ENCODE measurements around the gene KCNJ6.
"Not testable (repeated sequence)": the region's sequence is repeated elsewhere in the genome, so short reads cannot be mapped to it uniquely, and the experiment has no call there.

KCNJ6 gene

DNA sequence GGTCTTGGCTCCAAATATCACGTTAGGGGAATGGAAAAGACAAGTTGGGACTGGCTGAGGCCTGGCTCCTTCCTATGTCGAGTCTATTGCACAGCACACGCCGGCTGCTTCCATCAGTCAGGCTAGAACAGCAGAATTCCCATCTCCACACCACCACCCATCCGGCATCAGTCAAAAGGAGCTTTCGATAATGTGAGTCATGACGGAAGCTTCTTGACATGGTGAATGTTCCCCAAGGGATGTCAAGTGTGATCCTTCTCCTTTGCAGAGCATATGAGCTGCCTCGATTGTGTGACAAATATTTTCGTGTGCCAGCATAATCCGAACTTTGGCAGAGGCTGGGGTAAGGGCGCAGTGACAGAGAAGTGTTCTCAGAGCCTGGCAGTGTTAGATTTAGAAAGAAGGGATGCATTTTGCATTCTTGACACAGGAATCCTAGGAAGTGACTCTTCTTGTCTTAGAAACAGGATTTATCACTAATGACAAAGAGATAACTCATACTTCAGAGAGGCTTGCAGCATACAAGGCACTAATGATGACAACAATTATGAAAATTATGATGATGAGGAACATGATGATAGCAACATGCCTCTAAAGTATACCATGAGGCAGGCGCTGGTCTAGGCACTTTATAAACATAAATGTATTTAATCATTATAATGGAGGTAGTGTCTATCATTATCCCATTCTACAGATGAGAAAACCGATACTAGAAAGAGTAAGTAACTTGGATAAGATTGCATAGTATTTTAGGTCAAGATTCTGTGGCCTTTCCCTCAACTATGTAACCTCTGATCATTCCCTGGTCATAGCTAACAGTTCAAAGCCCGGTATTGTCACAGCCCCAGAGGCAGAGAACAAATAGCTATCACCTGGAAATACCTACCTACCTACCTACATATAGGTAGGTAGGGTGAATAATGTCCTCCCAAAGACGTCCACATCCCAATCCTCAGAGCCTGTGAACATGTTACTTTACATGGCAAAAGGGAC is 135.0 kb downstream of the KCNJ6 start:
- DNase-seq (ENCODE audit: low read depth in 1 of 2, low spot score in 1 of 2): no peak

DNA sequence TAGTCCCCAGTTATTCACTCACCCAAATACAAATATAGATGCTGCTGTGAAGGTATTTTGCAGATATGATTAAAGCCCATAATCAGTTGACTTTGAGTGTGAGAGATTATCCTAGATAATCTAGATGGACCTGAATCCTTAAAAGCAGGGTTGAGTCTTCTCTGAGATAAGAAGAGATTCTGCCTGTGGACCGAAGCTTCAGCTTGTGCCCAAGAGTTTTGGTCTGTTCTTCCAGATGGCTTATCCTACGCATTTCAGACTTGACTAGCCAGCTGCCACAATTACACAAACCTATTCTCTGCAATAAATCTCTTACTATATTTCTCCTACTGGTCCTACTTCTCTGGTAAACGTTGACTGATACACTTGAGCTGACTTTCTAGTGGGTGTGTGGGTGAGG is 145.1 kb downstream of the KCNJ6 start:
- DNase-seq (ENCODE audit: low read depth in 1 of 2, low spot score in 1 of 2): no peak

DNA sequence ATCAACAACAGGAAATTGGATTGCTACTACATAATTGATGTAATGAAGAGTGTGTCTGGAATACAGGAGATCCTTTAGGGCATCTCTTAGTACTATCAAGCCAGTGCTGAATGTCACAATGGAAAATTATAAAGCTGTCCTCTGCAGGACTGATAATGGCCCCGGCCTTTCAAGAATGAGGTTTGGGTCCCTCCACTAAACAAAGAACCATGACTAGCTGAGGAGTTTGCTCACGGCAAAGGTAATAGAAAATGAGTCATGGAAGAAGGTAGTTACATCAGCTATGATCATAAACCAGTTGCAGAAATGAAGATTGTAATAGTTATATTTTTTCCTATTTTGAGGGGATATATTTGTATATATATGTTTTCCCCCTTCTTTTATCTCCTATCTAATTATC is 145.8 kb downstream of the KCNJ6 start:
- DNase-seq (ENCODE audit: low read depth in 1 of 2, low spot score in 1 of 2): no peak

DNA sequence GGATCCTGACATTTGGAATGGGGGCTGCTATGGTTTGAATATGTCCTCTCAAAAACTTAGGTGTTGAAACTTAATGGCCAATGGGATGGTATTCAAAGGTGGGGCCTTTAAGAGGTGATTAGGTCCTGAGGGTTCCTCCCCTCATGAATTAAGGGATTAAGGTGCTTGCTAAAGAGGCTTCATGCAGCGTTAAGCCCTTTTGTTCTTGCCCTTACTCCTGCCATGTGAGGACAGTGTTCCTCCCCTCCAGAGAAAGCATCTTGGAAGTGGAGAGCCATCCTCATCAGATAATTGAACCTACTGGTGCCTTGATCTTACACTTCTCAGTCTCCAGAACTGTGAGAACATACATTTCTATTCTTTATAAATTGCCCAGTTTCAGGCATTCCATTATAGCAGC is 146.6 kb downstream of the KCNJ6 start:
- no peak for DNase-seq (ENCODE audit: low read depth in 1 of 2, low spot score in 1 of 2)

DNA sequence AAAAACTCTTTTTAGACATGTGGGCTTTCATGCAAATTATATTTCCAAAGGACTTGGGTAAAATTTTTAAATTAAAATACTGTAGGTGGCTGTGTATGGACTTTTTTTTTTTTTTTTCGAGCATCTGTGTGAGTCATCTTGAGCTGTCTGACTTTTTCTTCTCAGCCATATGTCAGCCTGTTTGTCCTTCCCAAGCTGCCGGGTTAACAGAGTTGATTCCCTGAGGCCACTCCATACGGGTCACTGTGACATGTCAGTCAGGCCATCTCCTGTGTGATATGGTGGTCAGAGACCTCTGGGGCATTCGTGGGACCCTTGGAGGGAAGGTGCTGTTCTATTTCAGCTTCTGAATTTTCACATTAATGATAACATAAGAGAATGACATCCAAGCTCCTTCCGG is 148.3 kb downstream of the KCNJ6 start:
- no peak for DNase-seq (ENCODE audit: low read depth in 1 of 2, low spot score in 1 of 2)

DNA sequence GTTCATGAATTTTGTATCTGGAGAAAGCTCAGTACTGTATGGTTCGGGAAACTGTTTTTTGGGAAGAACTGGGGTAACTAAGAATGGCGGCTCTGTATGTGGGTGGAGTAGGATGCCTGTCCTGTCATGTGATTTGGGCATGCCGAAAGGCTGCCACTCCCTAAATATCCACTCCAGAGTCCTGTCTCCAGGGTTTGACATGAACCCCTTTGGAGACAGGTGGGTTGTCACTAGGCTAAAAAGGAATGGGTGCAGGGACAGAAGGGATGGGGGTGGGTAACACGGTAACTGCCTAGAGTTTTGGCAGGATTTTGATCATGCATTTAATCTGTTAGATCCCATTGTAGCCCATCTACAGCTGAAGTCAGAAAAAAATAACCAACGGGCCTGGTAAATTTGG is 150.1 kb downstream of the KCNJ6 start:
- DNase-seq (ENCODE audit: low read depth in 1 of 2, low spot score in 1 of 2): no peak

DNA sequence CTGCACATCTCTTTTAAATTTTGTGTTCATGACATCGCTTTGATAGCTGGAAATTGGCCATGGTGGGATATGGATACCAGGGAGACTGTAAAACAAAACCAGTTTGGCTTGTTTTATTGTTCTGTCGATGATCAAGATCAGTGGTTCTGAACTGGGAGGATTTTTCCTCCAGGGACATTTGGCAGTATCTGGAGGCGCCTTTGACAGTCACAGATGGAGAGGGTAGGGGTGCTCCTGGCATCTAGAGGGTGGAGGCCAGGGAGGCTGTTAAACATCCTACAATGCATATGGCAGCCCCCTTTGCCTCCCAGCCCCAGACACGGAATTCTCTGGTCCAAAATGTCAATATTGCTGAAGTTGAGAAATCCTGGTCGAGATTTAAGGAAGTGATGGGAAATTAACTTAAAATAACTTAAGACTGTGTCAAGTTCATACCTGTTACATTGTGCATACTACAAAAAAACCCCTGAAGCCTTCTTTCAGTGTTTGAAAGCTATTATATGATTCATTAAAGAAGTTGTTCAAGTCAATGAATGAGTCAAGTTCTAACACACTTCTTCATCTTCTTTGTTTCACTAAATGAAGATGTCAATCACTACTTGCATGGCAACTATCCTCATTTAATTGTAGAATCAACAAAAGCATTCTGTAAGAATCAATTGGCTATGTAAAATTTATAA is 150.9 kb downstream of the KCNJ6 start:
- no peak for DNase-seq (ENCODE audit: low read depth in 1 of 2, low spot score in 1 of 2)

DNA sequence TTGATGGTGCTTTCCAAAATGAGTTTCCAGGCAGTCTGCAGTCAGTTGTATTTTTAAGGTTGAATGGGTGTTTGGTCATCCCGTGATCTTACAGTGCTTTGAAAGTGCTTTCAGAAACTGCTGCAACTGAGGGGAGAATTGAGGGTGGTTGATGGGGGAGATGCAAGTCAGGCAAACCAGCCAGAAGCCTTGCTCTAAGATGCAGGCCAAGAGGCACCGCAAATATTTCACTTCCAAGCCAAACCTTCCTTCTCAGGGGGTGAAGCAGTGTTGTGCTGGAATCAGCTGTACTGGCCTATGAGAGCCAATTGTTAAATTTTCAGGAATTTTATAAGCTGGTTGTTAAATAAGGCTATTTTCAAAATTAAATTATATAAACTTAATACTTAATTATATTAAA is 151.6 kb downstream of the KCNJ6 start:
- no peak for DNase-seq (ENCODE audit: low read depth in 1 of 2, low spot score in 1 of 2)

DNA sequence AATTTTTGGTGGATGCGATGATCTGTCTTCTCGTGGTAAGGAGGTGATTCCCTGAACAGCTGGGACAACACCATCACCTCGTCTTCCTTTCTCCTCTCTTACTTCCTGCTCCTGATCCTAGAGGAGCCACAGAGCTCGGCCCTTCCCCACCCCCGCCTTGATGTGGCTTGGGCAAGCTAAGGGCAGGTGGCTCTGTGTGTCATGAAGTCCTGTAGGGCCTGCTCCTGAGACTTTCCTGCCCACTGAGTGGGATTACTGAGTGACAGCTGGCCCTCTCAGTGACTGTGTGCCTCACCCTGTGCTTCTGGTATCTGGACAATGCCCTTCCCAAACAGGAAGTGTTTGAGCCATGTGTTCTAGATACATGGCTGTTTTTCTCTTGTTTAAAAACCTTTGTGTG is 153.0 kb downstream of the KCNJ6 start:
- DNase-seq (ENCODE audit: low read depth in 1 of 2, low spot score in 1 of 2): no peak

DNA sequence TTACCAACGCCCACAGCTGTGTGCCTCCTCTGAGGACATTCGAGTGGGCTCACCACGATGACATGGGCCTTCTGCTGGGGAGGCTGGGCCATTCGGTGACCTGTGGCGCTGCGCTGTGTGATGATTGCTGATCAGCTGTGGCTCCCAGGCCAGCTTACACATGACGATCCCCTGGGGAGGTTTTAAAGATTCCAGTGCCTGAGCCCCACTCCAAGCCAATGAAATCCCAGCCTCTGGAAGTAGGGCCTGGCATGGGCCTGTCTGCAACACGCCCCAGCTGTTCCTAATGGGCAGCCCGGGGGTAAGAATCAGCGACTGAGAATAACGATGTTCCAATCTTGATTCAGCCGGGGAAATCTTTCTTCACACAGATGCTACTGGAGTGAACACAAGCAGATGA is 153.7 kb downstream of the KCNJ6 start:
- DNase-seq (ENCODE audit: low read depth in 1 of 2, low spot score in 1 of 2): no peak

DNA sequence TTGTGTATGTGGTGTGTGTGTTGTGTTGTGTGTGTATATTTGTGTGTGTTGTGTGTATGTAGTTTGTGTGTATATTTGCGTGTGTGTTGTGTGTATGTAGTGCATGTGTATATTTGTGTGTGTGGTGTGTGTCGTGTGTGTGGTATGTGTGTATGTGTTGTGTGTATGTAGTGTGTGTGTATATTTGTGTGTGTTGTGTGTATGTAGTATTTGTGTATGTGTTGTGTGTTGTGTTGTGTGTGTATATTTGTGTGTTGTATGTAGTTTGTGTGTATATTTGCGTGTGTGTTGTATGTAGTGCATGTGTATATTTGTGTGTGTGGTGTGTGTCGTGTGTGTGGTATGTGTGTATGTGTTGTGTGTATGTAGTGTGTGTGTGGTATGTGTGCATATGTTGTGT is 154.9 kb downstream of the KCNJ6 start:
- DNase-seq (ENCODE audit: low read depth in 1 of 2, low spot score in 1 of 2): not testable (repeated sequence)

DNA sequence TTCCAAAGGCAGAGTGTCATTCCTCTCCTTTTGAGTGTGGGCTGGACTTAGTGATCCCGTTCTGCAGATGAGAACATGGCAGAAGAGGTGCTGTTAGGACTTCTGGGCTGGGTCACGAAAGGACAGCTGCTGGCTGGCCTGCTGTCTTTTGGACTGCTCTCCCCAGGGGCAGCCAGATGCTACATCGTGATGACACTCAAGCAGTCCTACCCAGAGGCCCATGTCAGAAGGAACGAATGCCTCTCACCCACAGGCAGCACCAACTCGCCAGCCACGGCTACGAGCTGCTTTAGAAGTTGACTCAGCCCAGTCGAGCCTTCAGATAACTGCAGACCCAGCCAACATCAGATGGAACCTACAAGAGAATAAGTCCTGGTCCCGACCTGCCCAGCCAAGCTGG is 156.5 kb downstream of the KCNJ6 start:
- no peak for DNase-seq (ENCODE audit: low read depth in 1 of 2, low spot score in 1 of 2)

DNA sequence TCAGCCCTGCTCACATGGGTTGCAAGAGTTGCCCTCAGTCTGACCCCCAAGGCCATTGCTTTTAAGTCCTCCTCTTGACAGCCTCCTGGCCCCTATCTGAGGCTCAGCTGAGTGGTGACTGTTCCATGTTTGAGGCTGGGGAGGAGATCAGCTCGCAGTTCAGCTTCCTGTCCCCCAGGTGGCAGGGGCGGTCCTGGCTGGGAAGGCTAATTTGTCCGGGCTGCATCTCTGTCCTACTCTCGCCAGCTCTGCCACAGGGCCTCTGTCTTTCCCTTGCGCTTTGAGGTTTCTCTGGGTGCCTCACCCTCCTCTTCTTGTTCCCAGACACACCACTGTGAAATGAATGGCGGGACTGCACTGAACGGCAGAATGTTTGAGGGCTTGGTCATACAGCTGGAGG is 157.3 kb downstream of the KCNJ6 start:
- no peak for DNase-seq (ENCODE audit: low read depth in 1 of 2, low spot score in 1 of 2)

DNA sequence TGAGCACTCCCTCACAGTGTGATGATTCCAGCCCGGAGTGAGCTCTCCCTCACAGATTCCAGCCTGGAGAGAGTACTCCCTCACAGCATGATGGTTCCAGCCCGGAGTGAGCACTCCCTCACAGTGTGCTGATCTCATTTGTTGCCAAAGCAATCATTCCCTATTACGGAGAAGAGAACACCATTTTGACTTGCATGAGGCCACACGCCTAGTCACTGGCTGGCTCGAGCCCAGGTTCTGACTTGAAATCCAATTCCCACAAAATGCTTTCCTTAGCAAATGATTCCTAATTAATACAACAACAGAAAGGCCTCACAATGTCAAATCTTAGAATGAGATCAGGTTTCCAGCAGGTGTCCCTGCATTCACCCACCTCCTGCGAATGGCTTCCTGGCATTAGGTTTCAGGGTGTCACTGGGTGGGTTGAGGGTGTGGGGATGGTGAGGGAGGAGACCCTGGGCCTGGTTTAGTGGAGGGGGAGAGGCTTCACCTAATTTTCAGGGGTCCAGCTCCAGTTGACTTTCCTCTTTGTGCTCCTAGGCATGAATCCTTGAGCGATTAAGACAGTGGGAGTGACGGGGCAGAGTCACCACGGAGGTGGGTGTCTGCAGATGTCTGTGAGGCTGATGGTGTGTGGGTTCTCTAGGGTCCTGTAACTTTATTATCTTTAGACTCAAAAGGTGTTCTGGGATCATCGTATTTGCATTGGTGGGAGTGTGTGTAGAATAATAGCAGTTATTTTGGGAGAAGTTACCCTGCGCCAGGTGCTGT is 158.5 kb downstream of the KCNJ6 start:
- no peak for DNase-seq (ENCODE audit: low read depth in 1 of 2, low spot score in 1 of 2)

DNA sequence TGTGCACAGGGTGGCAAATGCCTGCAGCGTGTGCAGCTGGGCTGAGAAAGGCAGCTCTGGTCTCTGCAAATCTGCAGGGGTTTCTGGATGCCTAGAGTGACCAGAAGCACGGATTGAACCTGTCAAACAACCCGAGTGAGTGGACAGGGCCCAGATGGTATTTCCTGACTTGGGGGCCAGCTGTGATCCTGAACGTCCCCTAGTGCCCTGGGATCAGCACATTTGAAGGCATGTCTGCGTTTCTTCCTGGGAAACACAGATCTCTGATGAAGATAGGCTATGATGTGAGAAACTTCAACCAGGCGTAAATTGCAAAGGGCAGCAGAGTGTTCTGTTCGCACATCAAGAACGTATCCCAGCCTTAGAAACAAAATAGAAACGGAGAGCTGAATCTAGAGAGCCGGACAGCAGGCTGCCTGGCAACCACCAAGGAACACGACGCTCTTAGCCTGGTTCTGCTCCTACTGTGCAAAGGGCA is 163.1 kb downstream of the KCNJ6 start:
- no peak for DNase-seq (ENCODE audit: low read depth in 1 of 2, low spot score in 1 of 2)

DNA sequence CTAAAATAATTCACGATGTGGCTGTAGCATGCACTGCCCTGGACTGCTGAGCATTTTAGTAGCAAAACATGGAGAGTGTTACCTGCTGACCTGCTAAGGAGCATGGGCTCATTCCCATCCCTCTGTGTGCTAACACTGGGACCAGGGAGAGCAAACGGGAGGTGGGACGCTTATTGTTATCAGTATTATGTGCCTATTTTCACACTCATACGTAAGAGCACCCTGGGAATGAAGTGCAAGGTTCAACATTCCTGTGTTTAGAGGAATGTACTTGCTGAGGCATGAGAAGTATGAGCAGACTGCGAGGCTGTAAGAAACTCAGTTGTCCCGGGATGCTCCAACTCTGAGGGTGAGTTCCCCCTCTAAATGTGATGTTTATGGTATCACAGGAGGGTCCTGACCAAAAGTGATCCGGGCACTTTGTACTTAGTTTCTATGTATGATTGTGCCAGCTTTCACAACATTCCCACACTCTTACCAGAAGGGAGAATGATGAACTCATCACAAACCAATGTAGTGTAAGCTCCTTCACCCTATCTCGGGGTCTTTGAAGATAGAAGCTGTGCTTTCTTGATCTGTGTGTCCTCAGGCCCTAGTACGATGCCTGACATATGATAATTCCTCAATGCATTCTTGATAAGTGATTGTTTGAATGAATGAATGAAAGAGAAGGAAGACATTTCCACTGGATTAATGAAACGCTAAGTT is 164.8 kb downstream of the KCNJ6 start:
- no peak for DNase-seq (ENCODE audit: low read depth in 1 of 2, low spot score in 1 of 2)

DNA sequence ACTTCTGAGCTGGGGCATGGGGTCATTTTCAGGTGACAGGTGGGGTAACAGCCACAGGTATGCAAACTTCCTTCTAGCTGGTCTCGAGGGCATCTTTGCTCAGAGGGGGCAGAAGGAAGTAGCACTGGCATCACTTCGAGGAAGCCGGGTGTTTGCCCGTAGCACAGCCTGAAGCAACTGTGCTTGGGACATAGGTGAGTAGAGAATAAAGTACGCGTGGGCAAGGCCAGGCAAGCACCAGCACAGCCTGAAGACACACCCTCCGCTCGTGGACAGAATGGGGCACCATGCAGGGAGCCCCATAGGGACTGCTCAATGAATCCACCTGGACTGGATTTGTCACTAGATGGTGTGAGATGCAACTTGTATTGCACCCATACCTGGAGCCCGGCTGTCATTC is 167.1 kb downstream of the KCNJ6 start:
- no peak for DNase-seq (ENCODE audit: low read depth in 1 of 2, low spot score in 1 of 2)

DNA sequence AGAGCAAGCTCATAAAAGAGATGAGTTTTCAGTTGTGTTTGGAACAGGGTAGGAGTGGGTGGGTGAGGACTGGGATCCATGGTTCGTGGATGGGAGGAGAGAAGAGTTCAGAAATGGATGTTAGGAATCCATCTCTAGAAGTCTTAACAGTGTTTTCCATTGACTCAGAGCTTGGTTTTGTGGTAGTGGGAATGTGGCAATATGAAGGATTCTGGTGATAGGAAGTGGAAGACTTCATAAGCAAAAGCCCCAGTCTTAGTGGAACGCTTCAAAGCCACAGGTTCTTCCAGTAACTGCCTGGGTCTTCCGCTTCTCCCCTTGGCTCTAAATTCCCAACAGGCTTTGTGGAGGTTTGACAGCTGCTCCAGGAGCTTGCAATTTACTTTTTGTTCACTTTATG is 167.9 kb downstream of the KCNJ6 start:
- no peak for DNase-seq (ENCODE audit: low read depth in 1 of 2, low spot score in 1 of 2)

DNA sequence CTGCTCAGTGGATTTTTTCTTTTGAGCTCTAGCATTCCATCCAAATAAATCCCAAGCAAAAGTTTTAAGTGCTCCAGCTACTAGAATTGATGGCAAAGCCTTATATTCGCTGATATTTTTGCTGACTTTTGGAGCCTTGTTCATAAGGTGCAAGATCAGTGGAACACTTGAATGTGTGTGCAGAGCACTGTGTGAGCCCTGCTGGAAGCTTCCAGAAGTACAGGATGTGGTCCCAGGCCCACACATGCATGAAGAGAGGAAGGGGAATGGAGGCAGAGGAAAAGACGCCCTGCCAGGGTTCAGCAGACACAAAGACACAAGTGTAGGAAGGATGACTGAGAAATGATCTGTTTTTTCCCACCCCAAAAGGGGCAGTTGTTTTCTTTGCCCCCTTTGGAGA is 169.4 kb downstream of the KCNJ6 start:
- no peak for DNase-seq (ENCODE audit: low read depth in 1 of 2, low spot score in 1 of 2)

DNA sequence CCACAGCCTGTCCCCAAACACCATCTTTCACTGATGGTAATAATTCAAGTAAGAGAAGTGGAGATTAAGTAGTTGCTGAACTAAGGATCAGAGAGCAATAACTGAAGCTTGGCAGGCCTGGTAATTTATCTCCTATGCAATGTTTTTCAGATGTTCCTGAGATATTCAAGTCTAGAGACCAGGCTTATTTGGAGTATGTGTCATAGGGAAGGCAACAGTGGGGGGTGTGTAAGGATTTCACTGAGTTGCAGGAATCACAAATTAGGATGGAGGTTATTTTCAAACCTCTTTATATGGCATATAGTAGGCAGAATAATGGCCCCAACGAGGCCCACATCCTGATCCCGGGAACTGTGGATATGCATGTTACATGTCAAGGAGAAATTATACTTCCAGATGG is 171.7 kb downstream of the KCNJ6 start:
- no peak for DNase-seq (ENCODE audit: low read depth in 1 of 2, low spot score in 1 of 2)

DNA sequence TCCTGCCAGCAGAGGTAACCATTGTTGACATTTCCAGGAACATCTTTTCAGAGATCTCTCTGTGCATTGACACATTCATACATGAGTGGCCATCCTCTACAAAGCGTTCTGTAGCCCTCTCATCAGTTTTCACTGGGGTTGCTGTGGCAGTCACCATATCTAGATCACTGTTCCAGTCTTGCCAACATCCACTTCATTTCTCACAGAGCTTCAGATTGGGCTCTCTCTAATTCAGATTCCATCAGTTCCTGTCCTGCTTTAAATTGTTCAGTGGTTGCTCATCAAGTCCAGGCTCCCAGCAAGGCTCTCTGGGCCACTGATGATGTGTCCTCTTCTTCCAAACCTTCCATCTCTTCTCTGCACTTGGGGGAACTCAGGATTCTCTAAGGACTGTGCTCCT is 173.7 kb downstream of the KCNJ6 start:
- no peak for DNase-seq (ENCODE audit: low read depth in 1 of 2, low spot score in 1 of 2)
